Stimulated activated CD4-positive, alpha-beta T cell treated with anti-CD3 and anti-CD28 coated beads, TNF-alpha, amount 100 ng/mL, for 1 hour (primary cell): ENCODE measurements around the gene ATP8B1.
"Not testable (repeated sequence)": the region's sequence is repeated elsewhere in the genome, so short reads cannot be mapped to it uniquely, and the experiment has no call there.

Experiments used
- DNase-seq, 3 donors: peaks; one replicate each; pipeline ENCODE4 v3.0.0-alpha.2; 2020; ENCODE audit warnings: low read depth in 3 of 3, low spot score in 1 of 3

Gene ATP8B1

DNA sequence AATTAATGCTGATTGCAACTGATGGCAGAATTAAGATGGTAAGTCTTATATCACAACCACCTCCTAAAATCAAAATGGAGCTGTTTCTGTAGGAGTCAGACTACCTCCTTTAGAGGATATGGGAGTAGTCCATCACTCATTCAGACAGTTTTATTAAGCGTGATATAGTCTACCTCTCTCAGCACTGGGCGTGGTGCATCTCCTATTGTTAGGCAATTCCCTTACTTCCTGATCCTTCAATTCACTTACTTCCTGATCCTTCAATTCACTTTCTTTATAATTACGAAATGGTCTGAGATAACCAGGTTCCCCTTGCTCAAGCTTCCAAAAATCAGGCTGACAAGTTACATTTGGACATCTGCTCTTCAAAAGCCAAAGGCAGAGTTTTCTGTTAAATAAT is 31.9 kb downstream of the ATP8B1 start:
- DNase-seq = no peak

DNA sequence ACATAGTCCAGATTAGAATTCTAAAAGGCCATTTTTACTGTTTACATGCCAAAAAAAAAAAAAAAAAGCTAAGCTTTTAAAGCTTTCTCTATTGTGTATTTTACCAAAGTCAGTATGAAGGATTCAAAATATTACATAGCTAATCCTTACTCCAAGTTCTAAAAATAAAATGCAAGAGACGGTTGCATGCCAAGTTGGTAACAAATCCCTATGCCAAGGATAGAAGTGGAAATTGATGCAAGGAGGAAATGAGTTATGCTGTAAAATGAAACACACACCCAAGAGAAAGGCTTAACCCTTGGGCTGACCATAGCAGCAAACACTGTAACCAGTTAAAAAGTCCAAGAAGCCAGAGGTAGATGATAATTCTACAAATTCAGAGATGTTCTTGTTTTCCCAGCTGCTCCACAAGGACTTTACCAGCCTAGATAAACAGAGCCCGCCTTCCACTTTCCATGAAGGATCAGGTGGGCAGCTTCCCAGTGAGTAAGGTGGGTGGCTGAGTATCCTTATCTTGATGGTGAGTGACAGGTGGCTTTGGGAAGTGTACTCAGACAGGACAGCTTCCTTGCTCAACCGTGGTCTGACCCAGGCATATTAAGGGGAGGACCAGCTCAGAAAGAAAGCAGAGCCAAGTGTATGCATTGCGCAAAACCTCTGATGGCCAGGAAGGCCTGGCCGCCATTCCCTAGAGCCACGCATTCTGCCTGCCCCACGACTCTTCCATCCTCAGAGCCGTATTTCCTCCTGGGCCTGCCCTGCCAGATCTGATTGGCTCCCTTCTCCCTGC is 34.4 kb downstream of the ATP8B1 start:
- no peak for DNase-seq

DNA sequence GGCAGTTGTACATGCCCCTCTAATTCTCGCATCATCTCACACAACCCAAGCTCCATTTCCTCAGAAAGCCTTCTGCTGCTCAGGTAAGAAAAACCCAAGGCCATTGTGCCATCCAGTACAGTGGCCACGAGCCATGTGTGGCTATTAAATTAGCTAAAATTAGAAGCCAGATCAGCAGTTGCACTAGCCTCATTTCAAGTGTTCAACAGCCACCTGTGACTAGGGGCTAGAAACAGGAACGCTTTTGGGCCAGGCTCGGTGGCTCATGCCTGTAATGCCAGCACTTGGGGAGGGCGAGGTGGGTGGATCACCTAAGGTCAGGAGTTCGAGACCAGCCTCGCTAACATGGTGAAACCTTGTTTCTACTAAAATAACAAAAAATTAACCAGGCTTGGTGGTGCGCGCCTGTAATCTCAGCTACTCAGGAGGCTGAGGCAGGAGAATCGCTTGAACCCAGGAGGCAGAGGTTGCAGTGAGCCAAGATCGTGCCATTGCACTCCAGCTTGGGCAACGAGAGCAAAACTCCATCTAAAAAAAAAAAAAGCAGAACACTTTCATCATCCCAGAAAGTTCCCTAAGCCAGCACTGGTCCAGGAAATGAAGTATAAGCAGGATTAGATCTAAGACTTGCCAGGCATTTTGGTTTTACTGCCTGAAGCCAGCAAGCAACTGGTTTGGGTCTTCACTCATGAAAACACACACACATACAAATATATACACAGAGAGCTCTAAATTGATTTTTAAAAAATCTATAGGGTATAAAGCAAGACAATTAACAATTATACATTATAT is 35.7 kb downstream of the ATP8B1 start:
- DNase-seq = no peak

DNA sequence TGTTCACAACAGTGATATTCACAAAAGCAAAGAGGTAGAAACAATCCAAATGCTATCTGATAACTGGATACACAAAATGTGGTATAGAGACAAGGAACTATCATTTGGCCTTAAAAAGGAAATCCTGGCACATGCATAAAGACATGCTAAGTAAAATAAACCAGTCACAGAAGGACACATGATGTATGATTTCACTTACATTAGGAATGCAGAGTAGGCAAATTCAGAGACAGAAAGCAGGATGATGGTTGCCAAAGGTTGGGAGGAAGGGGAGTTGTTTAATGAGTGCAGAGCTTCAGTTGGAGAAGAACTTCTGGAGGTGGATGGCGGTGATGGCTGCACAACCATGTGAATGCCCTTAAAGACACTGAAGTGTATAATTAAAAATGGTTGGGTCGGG is 38.1 kb downstream of the ATP8B1 start:
- DNase-seq = no peak

DNA sequence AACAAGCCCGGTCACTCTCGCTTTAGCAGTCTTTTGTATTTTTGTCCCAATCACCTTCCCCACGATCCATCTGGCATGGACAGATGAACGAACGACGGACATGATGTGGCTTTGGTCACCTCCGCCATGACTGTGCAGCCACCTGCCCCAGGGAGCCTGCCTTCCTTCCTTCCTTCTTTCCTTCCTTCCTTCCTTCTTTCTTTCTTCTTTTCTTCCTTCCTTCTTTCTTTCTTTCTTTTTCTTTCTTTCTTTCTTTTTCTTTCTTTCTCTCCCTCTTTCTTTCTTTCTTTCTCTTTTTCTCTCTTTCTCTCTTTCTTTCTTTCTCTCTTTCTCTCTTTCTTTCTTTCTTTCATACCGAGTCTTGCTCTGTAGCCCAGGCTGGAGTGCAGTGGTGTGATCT is 39.0 kb downstream of the ATP8B1 start:
- no peak for DNase-seq

DNA sequence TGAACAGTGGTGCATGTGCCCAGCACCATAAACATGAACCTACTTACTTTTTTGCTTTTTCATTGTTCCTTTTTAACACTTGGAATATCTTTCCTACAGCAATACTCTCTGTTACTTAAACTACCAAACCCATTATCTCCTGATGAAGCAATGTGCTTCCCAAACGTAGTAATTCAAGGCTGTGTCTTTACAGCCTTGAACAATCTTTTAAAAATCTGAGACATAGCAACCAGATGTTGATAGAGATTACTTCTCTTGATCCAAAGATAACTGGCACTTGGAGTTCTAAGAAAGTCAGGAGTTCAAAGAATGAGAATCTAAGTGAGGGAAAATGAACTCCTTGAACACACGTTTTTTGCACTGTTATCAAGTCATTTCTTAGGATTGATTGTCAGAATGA is 40.4 kb downstream of the ATP8B1 start:
- no peak for DNase-seq

DNA sequence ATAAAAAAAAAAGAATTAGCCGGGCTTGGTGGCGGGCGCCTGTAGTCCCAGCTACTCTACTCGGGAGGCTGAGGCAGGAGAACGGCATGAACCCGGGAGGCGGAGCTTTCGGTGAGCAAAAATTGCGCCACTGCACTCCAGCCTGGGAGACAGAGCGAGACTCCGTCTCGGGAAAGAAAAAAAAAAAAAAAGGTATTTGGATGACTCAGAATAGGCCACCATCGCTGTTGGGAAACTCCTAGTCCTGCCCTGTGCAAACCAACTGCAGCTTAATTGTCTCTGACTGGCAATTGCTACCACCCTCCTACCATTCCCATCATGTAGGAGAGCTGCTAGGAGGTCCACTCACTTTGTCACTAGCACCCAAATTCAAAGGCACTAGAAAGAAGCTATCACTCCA is 43.5 kb downstream of the ATP8B1 start:
- no peak for DNase-seq

DNA sequence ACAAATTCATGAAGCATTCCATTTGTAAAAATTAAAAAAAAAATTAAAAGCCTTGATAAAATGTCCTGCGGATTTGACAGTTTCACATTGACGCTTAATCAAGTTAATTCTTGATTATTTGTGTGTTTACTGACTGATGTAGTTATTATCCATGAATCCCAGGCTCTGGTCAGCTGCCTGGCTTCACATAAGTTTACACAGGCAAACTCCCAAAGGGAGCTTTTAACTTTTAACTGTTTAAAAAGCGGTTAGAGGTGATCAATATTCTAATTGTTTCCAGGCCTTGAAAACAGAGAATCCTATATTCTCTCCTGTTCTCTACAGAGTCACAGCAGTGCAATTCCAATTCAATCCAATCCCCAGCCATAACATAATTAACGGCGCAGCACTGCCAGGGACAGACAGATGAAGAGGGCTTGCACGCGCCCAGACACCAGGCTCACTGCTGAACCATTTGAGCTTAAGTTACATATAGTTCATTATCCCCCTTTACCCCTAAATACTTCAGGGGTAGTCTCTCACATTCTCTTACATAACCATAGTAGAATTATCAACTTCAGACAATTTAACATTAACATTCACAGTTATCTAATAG is 47.5 kb downstream of the ATP8B1 start:
- no peak for DNase-seq

DNA sequence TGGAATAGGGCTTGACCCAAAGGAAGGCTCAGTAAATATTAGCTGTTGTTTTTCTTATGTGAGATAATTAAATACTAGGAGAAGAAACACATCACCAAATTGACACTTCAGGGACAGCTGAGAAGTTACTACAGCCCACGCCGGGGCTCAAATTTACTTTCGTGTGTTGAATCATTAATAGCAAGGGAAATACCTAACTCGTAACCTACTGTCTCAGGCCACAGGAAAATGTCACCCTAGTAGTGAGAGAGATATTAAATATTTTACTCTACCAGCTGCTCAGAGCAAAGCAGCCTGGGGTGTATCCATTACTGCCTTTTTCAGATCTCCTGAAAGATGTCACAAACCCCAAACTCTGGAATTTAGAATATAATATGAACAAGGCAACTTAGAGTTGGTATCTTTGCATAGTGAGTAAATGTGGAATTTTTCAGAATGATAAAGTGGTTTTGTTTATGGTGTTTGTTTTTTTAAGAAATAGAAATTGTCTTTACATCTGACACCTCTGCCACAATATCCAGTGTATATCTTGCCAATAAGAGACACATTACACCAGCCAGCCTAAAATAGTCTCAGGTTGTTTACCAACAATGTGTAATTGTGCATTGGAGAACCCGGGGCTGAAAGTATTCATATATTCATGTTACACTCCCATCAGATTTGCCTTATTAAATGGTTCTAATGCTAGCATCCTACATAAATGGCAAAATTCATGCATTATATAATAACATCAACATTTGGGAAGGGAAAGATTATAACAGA is 48.4 kb downstream of the ATP8B1 start:
- no peak for DNase-seq

DNA sequence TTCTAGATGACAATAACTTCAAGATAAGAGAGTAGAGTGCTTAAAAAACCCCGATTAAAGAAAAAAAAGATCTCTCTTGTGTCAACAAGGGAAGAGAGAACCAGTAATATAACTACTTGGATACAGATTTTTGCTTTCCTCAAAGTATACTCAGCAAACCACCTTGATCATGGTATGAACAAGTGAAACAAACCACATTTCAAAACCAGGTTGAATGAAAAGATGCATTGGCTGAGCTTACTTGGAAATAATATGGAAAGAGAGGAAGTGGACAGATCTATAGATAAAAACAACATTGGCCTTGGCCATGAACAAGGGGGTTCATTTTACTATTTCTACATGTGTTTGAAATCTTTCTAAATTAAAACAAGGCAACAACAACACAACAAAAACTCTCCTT is 50.1 kb downstream of the ATP8B1 start:
- DNase-seq = no peak

DNA sequence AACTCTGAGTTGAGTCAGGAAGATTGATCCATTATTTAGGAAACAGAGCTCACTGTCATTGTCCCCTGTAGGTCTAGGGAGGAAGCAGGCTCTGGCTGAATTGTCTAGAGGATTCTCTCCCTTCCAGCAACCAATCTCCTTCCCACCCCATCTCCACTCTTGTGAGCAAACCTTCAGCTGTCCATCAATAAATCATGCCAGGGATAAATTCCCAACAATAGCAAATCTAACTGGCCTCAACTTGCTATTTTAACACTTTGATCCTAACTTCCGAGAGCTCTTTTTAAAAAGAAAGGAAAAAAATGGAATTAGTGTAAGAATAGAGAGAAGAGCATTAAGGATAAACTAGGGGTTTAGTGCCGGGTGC is 53.5 kb downstream of the ATP8B1 start:
- DNase-seq = no peak

DNA sequence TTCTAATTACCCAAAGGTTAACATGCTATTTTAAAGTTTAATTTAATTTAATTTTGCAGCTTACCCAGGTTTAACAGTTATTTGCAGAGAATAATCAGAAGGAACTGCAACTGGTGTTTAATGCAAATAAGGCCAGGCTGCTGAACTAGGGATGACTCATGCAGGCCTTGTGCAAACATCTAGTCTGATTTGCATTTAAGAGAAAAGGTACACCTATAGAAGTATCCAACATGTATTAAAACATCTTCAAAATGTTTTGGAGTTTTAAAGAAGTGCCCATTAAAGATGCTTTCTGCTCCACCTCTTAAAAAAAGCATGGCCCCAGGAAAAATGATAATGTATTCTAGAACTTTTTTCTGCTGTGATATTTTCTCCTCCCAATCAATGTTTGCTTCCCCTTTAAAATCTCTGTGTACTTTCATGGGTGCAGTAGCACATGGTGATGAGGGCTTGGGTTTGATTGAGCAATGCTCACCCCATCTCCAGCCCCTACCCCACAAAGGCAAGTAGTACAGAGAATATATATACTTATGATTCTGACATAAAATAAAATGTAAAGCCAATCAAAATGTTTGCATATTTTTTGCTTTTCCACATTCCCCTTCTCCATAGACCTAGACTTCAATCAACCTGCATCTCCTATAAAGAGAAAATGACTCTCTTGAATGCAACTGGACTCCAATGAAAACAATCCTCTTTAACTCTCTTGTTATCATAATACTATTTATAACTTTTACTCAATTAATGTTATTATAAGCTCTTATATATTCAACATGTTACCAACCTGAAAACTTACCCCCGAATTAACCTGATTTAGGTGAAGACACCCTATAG is 54.1 kb downstream of the ATP8B1 start:
- no peak for DNase-seq

DNA sequence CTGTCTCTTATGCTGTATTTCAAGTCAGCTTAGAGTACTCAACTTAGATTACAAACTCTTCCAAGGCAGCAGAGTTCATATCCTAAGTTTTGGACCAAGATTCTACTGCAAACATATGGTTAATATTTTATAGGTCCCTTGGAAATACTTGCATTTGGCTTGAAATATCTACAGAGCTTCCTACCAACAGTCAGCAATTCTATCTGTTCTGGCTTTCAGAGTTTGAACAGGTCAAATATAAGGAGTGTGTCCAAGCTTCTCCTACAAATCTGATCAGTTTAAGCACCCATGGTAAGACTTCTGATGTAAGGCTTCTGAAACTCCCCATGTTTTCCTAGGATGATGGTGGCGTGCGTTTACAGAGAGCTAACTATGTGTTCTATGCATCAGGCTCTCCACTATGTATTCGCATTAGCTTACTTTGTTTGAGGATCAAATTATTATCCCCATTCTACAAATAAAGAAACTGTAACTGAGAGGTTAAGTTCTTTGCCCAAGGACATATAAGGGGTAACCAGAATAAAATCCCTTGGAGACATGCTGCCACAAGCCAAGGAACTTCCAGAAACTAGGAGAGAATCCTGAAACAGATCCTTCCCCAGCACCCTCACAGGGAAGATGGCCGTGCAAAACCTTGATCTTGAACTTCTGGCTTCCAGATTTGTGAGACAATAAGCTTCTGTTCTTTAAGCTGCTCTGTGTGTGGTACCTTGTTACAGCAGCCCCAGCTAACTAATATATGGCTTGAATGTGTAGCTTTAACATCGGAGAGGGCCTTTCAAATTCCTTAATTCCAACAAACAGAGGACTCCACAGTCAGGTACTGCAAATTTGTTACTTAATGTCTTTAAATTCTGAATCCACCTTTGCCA is 55.1 kb downstream of the ATP8B1 start:
- no peak for DNase-seq

DNA sequence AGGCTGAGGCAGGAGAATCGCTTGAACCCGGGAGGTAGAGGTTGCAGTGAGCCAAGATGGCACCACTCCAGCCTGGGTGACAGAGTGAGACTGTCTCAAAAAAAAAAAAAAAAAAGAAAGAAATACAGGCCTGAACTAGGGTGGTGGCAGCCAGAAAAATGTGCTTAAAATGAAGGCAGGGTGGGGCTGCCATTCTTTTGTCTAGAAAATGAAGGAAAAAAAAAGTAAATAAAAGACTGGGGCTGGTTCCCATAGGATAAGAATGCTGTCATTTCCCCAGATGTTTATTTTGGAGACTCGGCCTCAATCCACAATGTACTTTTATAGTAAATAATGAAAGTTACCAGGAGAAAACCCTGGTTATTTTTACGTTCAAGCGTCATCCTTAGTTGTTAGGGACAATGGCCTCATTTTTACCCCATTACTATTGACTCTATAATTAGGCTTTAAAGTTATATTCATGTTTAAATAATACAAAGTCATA is 58.9 kb downstream of the ATP8B1 start:
- DNase-seq = no peak

DNA sequence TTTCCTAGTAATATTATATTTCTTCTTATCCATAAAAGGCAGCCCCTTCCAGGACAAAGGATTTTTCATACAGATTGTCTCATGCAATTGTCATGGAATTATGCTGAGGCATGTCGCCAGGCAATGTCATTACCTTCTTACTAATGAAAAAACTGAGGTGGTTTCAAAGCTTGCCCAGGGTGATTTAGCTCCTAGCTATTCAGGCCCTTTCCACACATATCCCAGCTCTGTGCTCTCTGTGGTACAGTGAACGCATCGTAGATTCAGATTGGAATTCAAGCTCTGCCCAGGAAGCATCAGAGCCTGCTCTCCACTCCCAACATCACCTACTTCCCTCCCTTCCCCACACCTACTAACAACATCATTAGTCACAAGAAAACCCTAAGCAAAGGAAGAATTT is 60.1 kb downstream of the ATP8B1 start:
- DNase-seq = no peak

DNA sequence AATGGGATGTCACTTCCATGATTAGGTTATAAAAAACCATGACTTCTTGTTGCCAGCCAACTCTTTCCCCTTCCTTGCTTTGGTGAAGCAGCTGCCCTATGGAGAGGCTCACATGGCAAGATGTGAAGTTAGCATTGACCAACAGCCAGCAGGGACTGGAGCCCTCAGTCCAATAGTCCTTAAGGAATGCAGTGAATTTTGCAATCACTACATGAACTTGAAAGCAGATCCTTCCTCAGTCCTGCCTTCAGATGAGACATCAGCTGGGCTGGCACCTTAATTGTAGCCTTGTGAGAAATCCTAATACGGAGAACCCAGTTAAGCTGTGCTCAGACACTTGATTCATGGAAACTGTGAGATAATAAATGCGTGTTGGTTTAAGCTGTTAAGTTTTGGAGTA is 61.8 kb downstream of the ATP8B1 start:
- DNase-seq = no peak

DNA sequence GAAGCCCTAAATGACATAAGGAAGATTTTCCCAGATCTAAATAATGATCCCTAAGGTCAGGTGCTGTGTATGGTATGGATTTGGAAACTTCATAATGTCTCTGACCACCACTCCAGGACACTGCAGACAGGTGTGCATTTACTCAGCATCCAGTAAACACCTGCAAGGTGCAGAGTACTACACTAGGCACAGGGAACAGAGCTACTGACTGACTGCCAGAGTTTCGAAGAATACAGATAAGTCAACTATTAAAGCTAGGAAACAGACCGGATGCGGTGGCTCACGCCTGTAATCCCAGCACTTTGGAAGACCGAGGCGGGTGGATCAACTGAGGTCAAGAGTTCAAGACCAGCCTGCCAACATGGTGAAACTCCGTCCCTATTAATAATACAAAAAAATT is 65.0 kb downstream of the ATP8B1 start:
- DNase-seq = no peak

DNA sequence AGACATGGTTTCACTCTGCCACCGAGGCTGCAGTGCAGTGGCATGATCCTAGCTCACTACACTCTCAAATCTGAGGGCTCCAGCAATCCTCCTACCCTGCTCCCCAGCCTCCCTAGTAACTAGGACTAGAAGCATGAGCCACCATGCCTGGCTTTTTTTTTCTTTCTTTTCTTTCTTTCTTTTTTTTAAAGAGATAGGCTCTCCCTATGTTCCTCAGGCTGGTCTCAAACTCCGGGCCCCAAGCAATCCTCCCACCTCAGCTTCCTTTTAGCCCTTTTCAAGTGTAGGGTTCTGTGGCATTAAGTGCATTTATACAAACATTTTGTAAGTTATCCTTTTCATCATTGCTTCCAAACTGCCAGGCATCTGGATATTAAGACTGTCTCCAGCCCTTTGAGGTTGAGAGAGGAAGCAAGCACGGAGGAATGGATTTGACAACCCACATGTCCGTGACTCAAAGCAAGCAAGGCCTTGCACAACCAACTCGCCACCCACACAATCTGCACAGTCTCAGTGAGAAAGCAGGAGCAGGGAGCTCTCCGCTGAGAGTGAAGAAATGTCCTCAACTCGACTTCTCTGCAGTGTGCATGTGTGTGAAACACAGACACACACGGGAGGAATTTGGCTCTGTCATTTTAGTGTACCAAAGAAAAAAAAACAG is 65.6 kb downstream of the ATP8B1 start:
- DNase-seq = no peak

DNA sequence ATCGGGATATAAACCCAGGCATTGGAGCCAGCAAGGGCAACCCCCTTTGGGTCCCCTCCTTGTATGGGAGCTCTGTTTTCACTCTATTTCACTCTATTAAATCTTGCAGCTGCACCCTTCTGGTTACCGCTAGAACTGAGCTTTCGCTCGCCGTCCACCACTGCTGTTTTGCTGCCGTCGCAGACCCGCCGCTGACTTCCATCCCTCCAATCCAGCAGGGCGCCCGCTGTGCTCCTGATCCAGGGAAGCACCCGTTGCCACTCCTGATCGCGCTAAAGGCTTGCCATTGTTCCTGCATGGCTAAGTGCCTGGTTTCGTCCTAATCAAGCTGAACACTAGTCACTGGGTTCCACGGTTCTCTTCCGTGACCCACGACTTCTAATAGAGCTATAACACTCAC is 68.1 kb downstream of the ATP8B1 start:
- DNase-seq = not testable (repeated sequence)
